Prostate gland (tissue), 2 donors: ENCODE data around the gene ASPSCR1. TPM values are rescaled to one million over a fixed set of nuclear protein-coding genes. Genes with fewer than 3 reads are reported as not detected.

ENCODE experiments used
- DNase-seq: peaks from one replicate; pipeline ENCODE4 v3.0.0-alpha.2; 2019; ENCODE audit warnings: low spot score
- H3K27ac ChIP-seq, 2 donors: fragments of 200-600 bp; sonication (generic); 2 replicates each; pipeline ENCODE4 v1.5.1; 2017 to 2019
- H3K27me3 ChIP-seq: fragments of 200-600 bp; sonication (generic); replicated peaks from 2 replicates; pipeline ENCODE4 v1.5.1; 2019; ENCODE audit not compliant: insufficient read depth
- H3K36me3 ChIP-seq, 2 donors: fragments of 200-600 bp; sonication (generic); 1 replicate in 1 of 2; 2 replicates in 1 of 2; pipeline versions ENCODE4 v1.5.1 to v1.8.1; 2017 to 2019
- H3K4me1 ChIP-seq: fragments of 200-600 bp; sonication (generic); replicated peaks from 2 replicates; pipeline ENCODE4 v1.5.1; 2019
- H3K4me3 ChIP-seq, 2 donors: fragments of 200-600 bp; sonication (generic); 2 replicates each; pipeline ENCODE4 v1.5.1; 2017 to 2019
- H3K9me3 ChIP-seq: fragments of 200-600 bp; sonication (generic); 2 replicates; pipeline ENCODE4 v1.5.1; 2017
- CTCF ChIP-seq, 4 experiments: fragments of 200-600 bp in 2 of 4; fragments of 450-650 bp in 2 of 4; sonication (generic) in 2 of 4; IDR thresholded peaks; 1 replicate in 3 of 4; 2 replicates in 1 of 4; pipeline ENCODE4 v1.5.1; 2016 to 2019; ENCODE audit warnings: antibody characterized with exemption in 4 of 4, mild to moderate bottlenecking in 2 of 4, moderate library complexity in 2 of 4
- POLR2A ChIP-seq: fragments of 450-650 bp; IDR thresholded peaks from one replicate; pipeline ENCODE4 v1.6.1; 2016; ENCODE audit warnings: antibody characterized with exemption, mild to moderate bottlenecking
- POLR2AphosphoS5 ChIP-seq: sonication (generic); formaldehyde crosslinking; IDR thresholded peaks from one replicate; pipeline ENCODE4 v1.6.1; 2017; ENCODE audit warnings: antibody characterized with exemption
- WGBS: methylation state at CpG from one replicate; pipeline ENCODE4 v1.1.5; 2018; 5-methylcytosine and 5-hydroxymethylcytosine counted together
- intact Hi-C: fragments of 100-400 bp; cut with DNase I; formaldehyde crosslinking; loops from one replicate; pipeline ENCODE4 v1.14.2; 2022
- total RNA-seq, 2 donors: library from RNA; depleted of rRNA; stranded (reverse); fragments of >200 nt; gene quantifications; one replicate each; pipeline ENCODE4 v1.1.0, GENCODE V29; 2016

Gene ASPSCR1
- total RNA-seq, 2 donors from 2014 or later = 30.7 to 39.7 TPM

GRCh38 chr17:81941484-81942166 is 35.8 kb upstream of the ASPSCR1 start:
- intact Hi-C loops = no loop called here
- H3K27me3 ChIP-seq = no peaks in the 10 kb centered on the region

GRCh38 chr17:81942167-81942553 is 35.3 kb upstream of the ASPSCR1 start:
- Histone ChIP-seq H3K4me1 (no peaks in the 10 kb centered on the region), H3K27ac (no peak overlapping the region), H3K36me3 (no peaks in the 10 kb centered on the region), H3K27me3 (no peaks in the 10 kb centered on the region), H3K9me3 (no peaks in the 10 kb centered on the region), H3K4me3 (no peak overlapping the region)
- WGBS = 58% methylated on average over 10 of the region's 12 CpGs
- intact Hi-C loops = no loop called here
- no peak for TF ChIP-seq POLR2A
- DNase-seq = no peak

More at GRCh38 chr17:81941484-81942166, 35.8 kb upstream of the ASPSCR1 start:
- WGBS = 44% methylated on average over 27 of the region's 30 CpGs
- H3K4me3 ChIP-seq = no peak overlapping the region
- no peak overlapping the region for H3K27ac ChIP-seq
- no peak for TF ChIP-seq POLR2AphosphoS5
- no peak for TF ChIP-seq POLR2A
- no peak for TF ChIP-seq CTCF (IDR thresholded peaks at IDR 0.05)
- no peaks in the 10 kb centered on the region for H3K4me1 ChIP-seq
- DNase-seq = no peak
- no peaks in the 10 kb centered on the region for H3K36me3 ChIP-seq
- no peaks in the 10 kb centered on the region for H3K9me3 ChIP-seq

- Histone ChIP-seq H3K9me3 (no peaks in the 10 kb centered on the region), H3K4me1 (no peaks in the 10 kb centered on the region), H3K36me3 (no peaks in the 10 kb centered on the region), H3K27ac (no peak overlapping the region), H3K27me3 (no peaks in the 10 kb centered on the region), H3K4me3 (no peak overlapping the region)
- DNase-seq = no peak
- intact Hi-C loops = no loop called here
- 88% methylated on average over 9 of the region's 9 CpGs for WGBS
- TF ChIP-seq CTCF (IDR thresholded peaks at IDR 0.05) = no peak
Observed at GRCh38 chr17:81944858-81945257, 32.6 kb upstream of the ASPSCR1 start.

GRCh38 chr17:81947189-81947588 is 30.2 kb upstream of the ASPSCR1 start, which contains the start of gene MYADML2:
TSS of gene MYADML2 (minus strand) at chr17:81947233. CDS start at chr17:81941741, 5,492 bp downstream.
- WGBS = 79% methylated on average over 13 of the region's 13 CpGs
- no peaks in the 10 kb centered on the region for H3K27me3 ChIP-seq
- H3K4me1 ChIP-seq = no peaks in the 10 kb centered on the region
- TF ChIP-seq CTCF (IDR thresholded peaks at IDR 0.05) = no peak
- TF ChIP-seq POLR2AphosphoS5 = no peak
- TF ChIP-seq POLR2A = no peak
- H3K4me3 ChIP-seq = no peak within 1 kb of the TSS
- no peak within 1 kb of the TSS for H3K27ac ChIP-seq
- no peaks in the 10 kb centered on the region for H3K36me3 ChIP-seq
- no peak for DNase-seq
- intact Hi-C loops = no loop called here
- no peaks in the 10 kb centered on the region for H3K9me3 ChIP-seq

- WGBS = 83% methylated on average over 16 of the region's 17 CpGs
- intact Hi-C loops = no loop called here
- Histone ChIP-seq H3K9me3 (no peaks in the 10 kb centered on the region), H3K4me3 (no peak overlapping the region), H3K27me3 (no peaks in the 10 kb centered on the region), H3K4me1 (no peaks in the 10 kb centered on the region), H3K27ac (no peak overlapping the region), H3K36me3 (no peaks in the 10 kb centered on the region)
- TF ChIP-seq CTCF (IDR thresholded peaks at IDR 0.05) (no peak), POLR2AphosphoS5 (no peak), POLR2A (no peak)
- DNase-seq = no peak
Observed at GRCh38 chr17:81948635-81949378, 28.6 kb upstream of the ASPSCR1 start.
